ENCODE results near the gene MEIS2. TPM values are rescaled to one million over a fixed set of nuclear protein-coding genes. Genes with fewer than 3 reads are reported as not detected.

MEIS2 gene
- total and polyA plus RNA-seq, 12 donors = 21.1 to 64.5 (median 48.5) TPM

DNA sequence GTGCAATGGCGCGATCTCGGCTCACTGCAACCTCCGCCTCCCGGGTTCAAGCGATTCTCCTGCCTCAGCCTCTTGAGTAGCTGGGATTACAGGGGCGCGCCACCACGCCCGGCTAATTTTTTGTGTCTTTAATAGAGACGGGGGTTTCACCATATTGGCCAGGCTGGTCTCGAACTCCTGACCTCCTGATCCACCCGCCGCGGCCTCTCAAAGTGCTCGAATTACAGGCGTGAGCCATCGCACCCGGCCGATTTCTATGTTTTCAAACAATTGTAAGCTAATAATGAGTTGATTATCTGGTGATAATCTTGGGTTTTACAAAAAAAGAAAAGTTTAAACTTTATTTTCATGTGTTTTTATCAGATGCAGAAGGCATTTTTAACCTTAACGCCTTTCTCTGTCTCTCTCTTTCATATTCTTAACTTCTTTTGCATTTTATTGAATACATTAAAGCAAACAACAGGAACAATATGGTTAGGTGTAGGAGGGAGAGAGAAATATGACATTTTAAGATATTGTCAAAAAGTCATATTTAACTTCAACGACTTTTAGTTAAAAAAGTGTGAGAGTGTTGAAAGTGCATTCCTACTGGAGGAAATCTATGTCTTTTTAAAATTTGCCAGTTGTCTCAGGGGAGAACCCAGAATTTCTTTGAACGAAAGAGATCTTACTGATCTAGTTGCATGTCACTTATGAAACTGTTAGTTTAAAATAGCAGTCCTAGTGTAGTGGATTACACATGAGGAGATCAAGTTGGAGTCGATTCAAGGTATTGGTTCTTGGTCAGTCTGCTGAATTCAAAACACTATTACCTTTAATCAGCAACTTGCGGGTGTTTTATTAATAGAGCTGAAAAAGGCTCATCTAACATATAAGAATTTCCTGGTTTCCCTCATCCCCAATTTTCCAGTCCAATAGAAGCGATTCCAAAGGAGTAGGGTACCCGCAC, 3.4 kb upstream of the MEIS2 start:
- 21 to 37% methylated on average over 27 of the region's 27 CpGs for WGBS, 2 donors
- intact Hi-C loops (cut with DNase I) = loop anchor here in 8 of 10 donors (2.0 to 10.0 kb wide), 9 partner anchors 46 to 1589 kb away; partner anchors contain the start of gene CDIN1 (in 2 of the 8)
- peak overlapping the region in 9 of 10 donors; percentile 49 to 97 (median 95) for H3K27ac ChIP-seq

DNA sequence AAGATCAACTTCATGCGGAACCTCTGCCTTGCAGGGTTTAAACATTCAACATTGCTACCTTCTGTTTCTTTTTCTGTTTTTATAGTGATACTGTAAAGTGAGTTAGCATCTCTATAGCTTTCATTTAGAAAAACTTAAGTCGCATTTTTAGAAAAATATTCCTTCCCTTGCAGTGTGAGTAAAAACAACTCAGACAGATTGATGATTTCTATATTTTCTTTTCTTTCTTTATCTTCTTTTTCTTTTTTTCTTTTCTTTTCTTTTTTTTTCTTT, 2.8 kb upstream of the MEIS2 start:
- H3K9me3 ChIP-seq = no peaks in the 10 kb centered on the region
- peak overlapping the region in 9 of 10 donors; percentile 49 to 98 (median 95) for H3K27ac ChIP-seq
- H3K4me1 ChIP-seq = peaks cover 0 to 23% (median 10%) of the 10 kb centered on the region in 9 donors
- 15 to 16% methylated on average over 2 of the region's 2 CpGs for WGBS, 2 donors
- no peak for DNase-seq
- H3K27me3 ChIP-seq = peaks cover 0 to 99% (median 31%) of the 10 kb centered on the region in 7 donors
- H3K36me3 ChIP-seq = no peaks in the 10 kb centered on the region
- TF ChIP-seq, protein P1, sequence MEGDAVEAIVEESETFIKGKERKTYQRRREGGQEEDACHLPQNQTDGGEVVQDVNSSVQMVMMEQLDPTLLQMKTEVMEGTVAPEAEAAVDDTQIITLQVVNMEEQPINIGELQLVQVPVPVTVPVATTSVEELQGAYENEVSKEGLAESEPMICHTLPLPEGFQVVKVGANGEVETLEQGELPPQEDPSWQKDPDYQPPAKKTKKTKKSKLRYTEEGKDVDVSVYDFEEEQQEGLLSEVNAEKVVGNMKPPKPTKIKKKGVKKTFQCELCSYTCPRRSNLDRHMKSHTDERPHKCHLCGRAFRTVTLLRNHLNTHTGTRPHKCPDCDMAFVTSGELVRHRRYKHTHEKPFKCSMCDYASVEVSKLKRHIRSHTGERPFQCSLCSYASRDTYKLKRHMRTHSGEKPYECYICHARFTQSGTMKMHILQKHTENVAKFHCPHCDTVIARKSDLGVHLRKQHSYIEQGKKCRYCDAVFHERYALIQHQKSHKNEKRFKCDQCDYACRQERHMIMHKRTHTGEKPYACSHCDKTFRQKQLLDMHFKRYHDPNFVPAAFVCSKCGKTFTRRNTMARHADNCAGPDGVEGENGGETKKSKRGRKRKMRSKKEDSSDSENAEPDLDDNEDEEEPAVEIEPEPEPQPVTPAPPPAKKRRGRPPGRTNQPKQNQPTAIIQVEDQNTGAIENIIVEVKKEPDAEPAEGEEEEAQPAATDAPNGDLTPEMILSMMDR (IDR thresholded peaks at IDR 0.05) = no peak
- no peak for ATAC-seq
- intact Hi-C loops (cut with DNase I) = loop anchor here in 8 of 10 donors (2.0 to 10.0 kb wide), 9 partner anchors 46 to 1588 kb away; partner anchors contain the start of gene CDIN1 (in 2 of the 8)
- peak overlapping the region in 9 of 10 donors; percentile 55 to 86 (median 76) for H3K4me3 ChIP-seq

More for the DNA sequence above, 3.4 kb upstream of the MEIS2 start:
- peak overlapping the region in 8 of 10 donors; percentile 71 to 86 (median 77) for H3K4me3 ChIP-seq
- TF ChIP-seq, protein P1 (IDR thresholded peaks at IDR 0.05) = no peak
- peaks cover 0 to 99% (median 37%) of the 10 kb centered on the region in 7 donors for H3K27me3 ChIP-seq
- no peaks in the 10 kb centered on the region for H3K36me3 ChIP-seq
- no peaks in the 10 kb centered on the region for H3K9me3 ChIP-seq
- H3K4me1 ChIP-seq = peaks cover 0 to 19% (median 10%) of the 10 kb centered on the region in 9 donors
- DNase-seq (no peak), ATAC-seq (no peak)

DNA sequence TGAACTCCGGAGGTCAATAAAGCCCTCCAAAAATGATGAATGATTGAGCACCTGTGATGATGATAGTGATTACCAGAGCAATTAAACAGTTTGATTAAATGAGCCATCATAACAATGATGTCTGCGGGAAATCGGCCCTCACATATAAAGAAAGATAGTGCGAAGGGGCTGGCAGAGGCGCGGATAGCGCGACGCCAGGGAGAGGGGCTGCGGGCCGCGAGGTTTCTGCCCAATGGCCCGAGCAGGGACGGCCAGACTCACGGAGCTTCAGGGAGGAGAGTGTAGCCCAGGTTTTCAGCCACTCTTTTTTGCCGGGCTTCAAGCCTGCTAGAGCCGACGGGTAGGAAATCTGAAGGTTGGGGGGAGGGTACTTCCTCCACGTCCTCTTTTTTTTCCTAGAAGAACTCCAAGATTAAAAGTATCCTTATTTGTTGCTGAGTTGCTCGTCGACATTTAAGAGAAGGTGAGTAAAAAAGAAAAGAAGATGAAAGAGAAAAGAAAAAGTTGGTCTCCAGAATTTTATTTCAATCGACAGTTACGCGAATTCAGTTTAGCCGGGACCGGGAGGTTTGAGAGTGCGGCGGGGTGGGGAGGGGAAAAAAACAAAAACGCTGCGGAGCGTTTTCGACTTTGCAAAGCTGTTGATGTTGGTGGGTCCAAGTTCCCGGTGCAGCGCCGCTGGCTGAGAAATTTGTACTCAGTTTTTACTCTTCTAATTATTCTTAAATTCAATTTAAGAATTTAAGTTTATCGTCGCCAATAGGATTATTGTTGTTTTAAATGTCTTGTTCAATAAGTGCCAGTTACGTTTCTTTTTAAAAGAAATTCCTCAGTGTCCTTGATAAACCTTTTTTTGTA, 2.2 kb upstream of the MEIS2 start:
- DNase-seq = no peak
- H3K27ac ChIP-seq = peak overlapping the region; percentile 91 to 99 (median 96)
- ATAC-seq = no peak
- H3K27me3 ChIP-seq = peaks cover 0 to 99% (median 30%) of the 10 kb centered on the region in 7 donors
- WGBS, 2 donors = 2 to 4% methylated on average over 38 of the region's 38 CpGs
- H3K9me3 ChIP-seq = no peaks in the 10 kb centered on the region
- H3K4me3 ChIP-seq = peak overlapping the region; percentile 55 to 86 (median 75)
- peaks cover 0 to 23% (median 10%) of the 10 kb centered on the region in 9 donors for H3K4me1 ChIP-seq
- no peaks in the 10 kb centered on the region for H3K36me3 ChIP-seq
- TF ChIP-seq, protein P1 (IDR thresholded peaks at IDR 0.05) = no peak
- intact Hi-C loops (cut with DNase I) = loop anchor here in 8 of 10 donors (2.0 to 10.0 kb wide), 9 partner anchors 45 to 1588 kb away; partner anchors contain the start of gene CDIN1 (in 2 of the 8)

DNA sequence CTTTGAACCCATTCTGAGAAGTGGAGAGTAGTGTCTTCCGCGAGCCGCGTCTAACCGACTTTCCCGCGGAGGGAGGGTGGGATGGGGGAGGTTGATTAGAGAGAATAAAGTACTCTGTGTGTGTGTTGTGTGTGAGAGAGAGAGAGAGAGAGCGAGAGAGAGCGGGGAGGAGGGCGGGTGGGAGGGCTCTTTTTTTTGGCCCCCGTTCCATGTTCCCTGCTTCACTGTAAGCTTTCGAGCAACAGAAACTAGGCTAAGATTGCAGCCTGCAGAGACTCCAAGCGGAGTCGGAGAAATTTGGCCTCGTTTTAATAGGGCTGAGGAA, 1.6 kb upstream of the MEIS2 start:
- Histone ChIP-seq H3K27ac (peak overlapping the region; percentile 91 to 99 (median 96)), H3K27me3 (peaks cover 0 to 99% (median 27%) of the 10 kb centered on the region in 7 donors), H3K9me3 (no peaks in the 10 kb centered on the region), H3K36me3 (no peaks in the 10 kb centered on the region), H3K4me1 (peaks cover 0 to 23% (median 10%) of the 10 kb centered on the region in 9 donors), H3K4me3 (peak overlapping the region; percentile 55 to 86 (median 75))
- 1% methylated on average over 15 of the region's 15 CpGs for whole genome bisulfite sequencing, 2 donors
- intact Hi-C loops (cut with DNase I) = loop anchor here in 8 of 10 donors (2.0 to 10.0 kb wide), 10 partner anchors 45 to 1587 kb away; partner anchors contain the start of gene CDIN1 (in 2 of the 8)
- TF ChIP-seq, protein P1 (IDR thresholded peaks at IDR 0.05) = peak in 1 of 9 donors; percentile 16
- peak in 1 of 2 donors; percentile 55 for DNase-seq
- peak; percentile 1 to 46 (median 12) for ATAC-seq

All from heart right ventricle (tissue), 16 donors.